H1 (cell line): ENCODE results near the gene BARHL2.

Experiments used
- CBX5 ChIP-seq: fragments of 300-800, 300-1000 bp; sonication (generic); IDR thresholded peaks from 2 replicates; pipeline ENCODE4 v1.7.1; 2016; ENCODE audit warnings: antibody characterized with exemption, low read length, low read depth
- CEBPB ChIP-seq: IDR thresholded peaks from 2 replicates; pipeline ENCODE4 v1.6.1; 2012; ENCODE audit warnings: low read depth, low read length
- EZH2 ChIP-seq: fragments of 200-600 bp; sonication (generic); IDR thresholded peaks from 2 replicates; pipeline ENCODE4 v1.7.1; 2012; ENCODE audit warnings: low read depth, mild to moderate bottlenecking, moderate library complexity, low read length, inconsistent platforms; ENCODE audit not compliant: severe bottlenecking
- HDAC6 ChIP-seq: IDR thresholded peaks from one replicate; pipeline ENCODE4 v1.7.1; 2012; ENCODE audit warnings: low read depth, mild to moderate bottlenecking, inconsistent platforms, low read length, moderate library complexity
- JUN ChIP-seq: IDR thresholded peaks from 2 replicates; pipeline ENCODE4 v1.6.1; 2011; ENCODE audit warnings: low read depth, mild to moderate bottlenecking, improper control_type of control experiment, low read length
- JUND ChIP-seq: IDR thresholded peaks from 2 replicates; pipeline ENCODE4 v1.6.1; 2011; ENCODE audit warnings: mild to moderate bottlenecking, improper control_type of control experiment, low read length
- POLR2AphosphoS5 ChIP-seq: IDR thresholded peaks from 2 replicates; pipeline ENCODE4 v1.6.1; 2011; ENCODE audit warnings: low read depth, low read length
- RAD21 ChIP-seq, 2 experiments: IDR thresholded peaks in 1 of 2; conservative IDR thresholded peaks in 1 of 2; 2 replicates each; pipeline ENCODE4 v1.6.1; 2011; ENCODE audit warnings: low read depth in 2 of 2, low read length in 2 of 2, improper control_type of control experiment in 1 of 2, inconsistent platforms in 1 of 2, mild to moderate bottlenecking in 1 of 2, moderate library complexity in 1 of 2
- TAF1 ChIP-seq: IDR thresholded peaks from 2 replicates; pipeline ENCODE4 v1.6.1; 2011; ENCODE audit warnings: mild to moderate bottlenecking, low read depth, low read length
- TCF12 ChIP-seq: IDR thresholded peaks from 2 replicates; pipeline ENCODE4 v1.6.1; 2011; ENCODE audit warnings: low read depth, mild to moderate bottlenecking, low read length
- TF ChIP-seq, protein P1 (sequence below), 3 experiments: IDR thresholded peaks; 1 replicate in 2 of 3; 2 replicates in 1 of 3; pipeline versions ENCODE4 v1.5.1 to v1.6.1; 2011; ENCODE audit warnings: low read length in 3 of 3, mild to moderate bottlenecking in 3 of 3, inconsistent platforms in 2 of 3, low read depth in 1 of 3, moderate library complexity in 1 of 3; ENCODE audit not compliant: insufficient read depth in 1 of 3; ENCODE audit errors: control extremely low read depth in 1 of 3
- TF ChIP-seq, protein P2 (sequence below): fragments of 300-600 bp; sonication (generic); IDR thresholded peaks from 2 replicates; pipeline ENCODE4 v1.7.1; 2012; ENCODE audit warnings: low read length, moderate library complexity, mild to moderate bottlenecking, inconsistent platforms; ENCODE audit not compliant: insufficient replicate concordance

- TF ChIP-seq EZH2: no peak
- no peak for TF ChIP-seq JUND
- TF ChIP-seq, protein P1, sequence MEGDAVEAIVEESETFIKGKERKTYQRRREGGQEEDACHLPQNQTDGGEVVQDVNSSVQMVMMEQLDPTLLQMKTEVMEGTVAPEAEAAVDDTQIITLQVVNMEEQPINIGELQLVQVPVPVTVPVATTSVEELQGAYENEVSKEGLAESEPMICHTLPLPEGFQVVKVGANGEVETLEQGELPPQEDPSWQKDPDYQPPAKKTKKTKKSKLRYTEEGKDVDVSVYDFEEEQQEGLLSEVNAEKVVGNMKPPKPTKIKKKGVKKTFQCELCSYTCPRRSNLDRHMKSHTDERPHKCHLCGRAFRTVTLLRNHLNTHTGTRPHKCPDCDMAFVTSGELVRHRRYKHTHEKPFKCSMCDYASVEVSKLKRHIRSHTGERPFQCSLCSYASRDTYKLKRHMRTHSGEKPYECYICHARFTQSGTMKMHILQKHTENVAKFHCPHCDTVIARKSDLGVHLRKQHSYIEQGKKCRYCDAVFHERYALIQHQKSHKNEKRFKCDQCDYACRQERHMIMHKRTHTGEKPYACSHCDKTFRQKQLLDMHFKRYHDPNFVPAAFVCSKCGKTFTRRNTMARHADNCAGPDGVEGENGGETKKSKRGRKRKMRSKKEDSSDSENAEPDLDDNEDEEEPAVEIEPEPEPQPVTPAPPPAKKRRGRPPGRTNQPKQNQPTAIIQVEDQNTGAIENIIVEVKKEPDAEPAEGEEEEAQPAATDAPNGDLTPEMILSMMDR (IDR thresholded peaks at IDR 0.05; ENCODE audit: control extremely low read depth in 1 of 3, insufficient read depth in 1 of 3, low read depth in 1 of 3, low read length in 3 of 3): no peak
- TF ChIP-seq POLR2AphosphoS5: no peak
- no peak for TF ChIP-seq CEBPB
- TF ChIP-seq RAD21 (IDR thresholded peaks at IDR 0.05 in 1 of 2, conservative IDR thresholded peaks at IDR 0.05 in 1 of 2; ENCODE audit: low read depth in 2 of 2, low read length in 2 of 2): no peak
- no peak for TF ChIP-seq HDAC6
- TF ChIP-seq, protein P2, sequence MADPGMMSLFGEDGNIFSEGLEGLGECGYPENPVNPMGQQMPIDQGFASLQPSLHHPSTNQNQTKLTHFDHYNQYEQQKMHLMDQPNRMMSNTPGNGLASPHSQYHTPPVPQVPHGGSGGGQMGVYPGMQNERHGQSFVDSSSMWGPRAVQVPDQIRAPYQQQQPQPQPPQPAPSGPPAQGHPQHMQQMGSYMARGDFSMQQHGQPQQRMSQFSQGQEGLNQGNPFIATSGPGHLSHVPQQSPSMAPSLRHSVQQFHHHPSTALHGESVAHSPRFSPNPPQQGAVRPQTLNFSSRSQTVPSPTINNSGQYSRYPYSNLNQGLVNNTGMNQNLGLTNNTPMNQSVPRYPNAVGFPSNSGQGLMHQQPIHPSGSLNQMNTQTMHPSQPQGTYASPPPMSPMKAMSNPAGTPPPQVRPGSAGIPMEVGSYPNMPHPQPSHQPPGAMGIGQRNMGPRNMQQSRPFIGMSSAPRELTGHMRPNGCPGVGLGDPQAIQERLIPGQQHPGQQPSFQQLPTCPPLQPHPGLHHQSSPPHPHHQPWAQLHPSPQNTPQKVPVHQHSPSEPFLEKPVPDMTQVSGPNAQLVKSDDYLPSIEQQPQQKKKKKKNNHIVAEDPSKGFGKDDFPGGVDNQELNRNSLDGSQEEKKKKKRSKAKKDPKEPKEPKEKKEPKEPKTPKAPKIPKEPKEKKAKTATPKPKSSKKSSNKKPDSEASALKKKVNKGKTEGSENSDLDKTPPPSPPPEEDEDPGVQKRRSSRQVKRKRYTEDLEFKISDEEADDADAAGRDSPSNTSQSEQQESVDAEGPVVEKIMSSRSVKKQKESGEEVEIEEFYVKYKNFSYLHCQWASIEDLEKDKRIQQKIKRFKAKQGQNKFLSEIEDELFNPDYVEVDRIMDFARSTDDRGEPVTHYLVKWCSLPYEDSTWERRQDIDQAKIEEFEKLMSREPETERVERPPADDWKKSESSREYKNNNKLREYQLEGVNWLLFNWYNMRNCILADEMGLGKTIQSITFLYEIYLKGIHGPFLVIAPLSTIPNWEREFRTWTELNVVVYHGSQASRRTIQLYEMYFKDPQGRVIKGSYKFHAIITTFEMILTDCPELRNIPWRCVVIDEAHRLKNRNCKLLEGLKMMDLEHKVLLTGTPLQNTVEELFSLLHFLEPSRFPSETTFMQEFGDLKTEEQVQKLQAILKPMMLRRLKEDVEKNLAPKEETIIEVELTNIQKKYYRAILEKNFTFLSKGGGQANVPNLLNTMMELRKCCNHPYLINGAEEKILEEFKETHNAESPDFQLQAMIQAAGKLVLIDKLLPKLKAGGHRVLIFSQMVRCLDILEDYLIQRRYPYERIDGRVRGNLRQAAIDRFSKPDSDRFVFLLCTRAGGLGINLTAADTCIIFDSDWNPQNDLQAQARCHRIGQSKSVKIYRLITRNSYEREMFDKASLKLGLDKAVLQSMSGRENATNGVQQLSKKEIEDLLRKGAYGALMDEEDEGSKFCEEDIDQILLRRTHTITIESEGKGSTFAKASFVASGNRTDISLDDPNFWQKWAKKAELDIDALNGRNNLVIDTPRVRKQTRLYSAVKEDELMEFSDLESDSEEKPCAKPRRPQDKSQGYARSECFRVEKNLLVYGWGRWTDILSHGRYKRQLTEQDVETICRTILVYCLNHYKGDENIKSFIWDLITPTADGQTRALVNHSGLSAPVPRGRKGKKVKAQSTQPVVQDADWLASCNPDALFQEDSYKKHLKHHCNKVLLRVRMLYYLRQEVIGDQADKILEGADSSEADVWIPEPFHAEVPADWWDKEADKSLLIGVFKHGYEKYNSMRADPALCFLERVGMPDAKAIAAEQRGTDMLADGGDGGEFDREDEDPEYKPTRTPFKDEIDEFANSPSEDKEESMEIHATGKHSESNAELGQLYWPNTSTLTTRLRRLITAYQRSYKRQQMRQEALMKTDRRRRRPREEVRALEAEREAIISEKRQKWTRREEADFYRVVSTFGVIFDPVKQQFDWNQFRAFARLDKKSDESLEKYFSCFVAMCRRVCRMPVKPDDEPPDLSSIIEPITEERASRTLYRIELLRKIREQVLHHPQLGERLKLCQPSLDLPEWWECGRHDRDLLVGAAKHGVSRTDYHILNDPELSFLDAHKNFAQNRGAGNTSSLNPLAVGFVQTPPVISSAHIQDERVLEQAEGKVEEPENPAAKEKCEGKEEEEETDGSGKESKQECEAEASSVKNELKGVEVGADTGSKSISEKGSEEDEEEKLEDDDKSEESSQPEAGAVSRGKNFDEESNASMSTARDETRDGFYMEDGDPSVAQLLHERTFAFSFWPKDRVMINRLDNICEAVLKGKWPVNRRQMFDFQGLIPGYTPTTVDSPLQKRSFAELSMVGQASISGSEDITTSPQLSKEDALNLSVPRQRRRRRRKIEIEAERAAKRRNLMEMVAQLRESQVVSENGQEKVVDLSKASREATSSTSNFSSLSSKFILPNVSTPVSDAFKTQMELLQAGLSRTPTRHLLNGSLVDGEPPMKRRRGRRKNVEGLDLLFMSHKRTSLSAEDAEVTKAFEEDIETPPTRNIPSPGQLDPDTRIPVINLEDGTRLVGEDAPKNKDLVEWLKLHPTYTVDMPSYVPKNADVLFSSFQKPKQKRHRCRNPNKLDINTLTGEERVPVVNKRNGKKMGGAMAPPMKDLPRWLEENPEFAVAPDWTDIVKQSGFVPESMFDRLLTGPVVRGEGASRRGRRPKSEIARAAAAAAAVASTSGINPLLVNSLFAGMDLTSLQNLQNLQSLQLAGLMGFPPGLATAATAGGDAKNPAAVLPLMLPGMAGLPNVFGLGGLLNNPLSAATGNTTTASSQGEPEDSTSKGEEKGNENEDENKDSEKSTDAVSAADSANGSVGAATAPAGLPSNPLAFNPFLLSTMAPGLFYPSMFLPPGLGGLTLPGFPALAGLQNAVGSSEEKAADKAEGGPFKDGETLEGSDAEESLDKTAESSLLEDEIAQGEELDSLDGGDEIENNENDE: no peak
- no peak for TF ChIP-seq CBX5
- no peak for TF ChIP-seq JUN
- TF ChIP-seq TAF1: no peak
- TF ChIP-seq TCF12: no peak
These were observed 45.9 kb downstream of the BARHL2 start for GRCh38 chr1:90671251-90671650.
